Neural cell (in vitro differentiated cells): Measurements from ENCODE around the gene BANF1. TPM values are rescaled to one million over a fixed set of nuclear protein-coding genes. Genes with fewer than 3 reads are reported as not detected.

Experiments used
- H2AFZ ChIP-seq: fragments of 200-600, 300-800 bp; sonication (generic), shearing (Covaris generic); 2 replicates; pipeline ENCODE4 v1.6.0; 2014; ENCODE audit warnings: low read depth, mild to moderate bottlenecking, antibody characterized with exemption, low read length, moderate library complexity
- H3F3A ChIP-seq: fragments of 200-600 bp; shearing (Covaris generic); 2 replicates; pipeline ENCODE4 v1.6.1; 2016; ENCODE audit warnings: mild to moderate bottlenecking, moderate library complexity, mixed read lengths, antibody characterized with exemption, low read length; ENCODE audit not compliant: insufficient read depth, poor library complexity, severe bottlenecking
- H3K27ac ChIP-seq: fragments of 200-600, 300-800 bp; sonication (generic), shearing (Covaris generic); 2 replicates; pipeline ENCODE4 v1.5.1; 2014; ENCODE audit warnings: mild to moderate bottlenecking, low read length, moderate library complexity
- H3K27me3 ChIP-seq: fragments of 300-800, 200-600 bp; sonication (generic), shearing (Covaris generic); 2 replicates; pipeline ENCODE4 v1.6.0; 2014; ENCODE audit warnings: mild to moderate bottlenecking, low read depth, low read length, moderate library complexity; ENCODE audit not compliant: insufficient read depth
- H3K36me3 ChIP-seq: fragments of 300-800, 200-600 bp; sonication (generic), shearing (Covaris generic); 2 replicates; pipeline ENCODE4 v1.5.1; 2014; ENCODE audit warnings: mild to moderate bottlenecking, antibody characterized with exemption, low read length, moderate library complexity; ENCODE audit not compliant: insufficient read depth
- H3K4me2 ChIP-seq: fragments of 300-800, 200-600 bp; sonication (generic), shearing (Covaris generic); 2 replicates; pipeline ENCODE4 v1.6.0; 2014; ENCODE audit warnings: mild to moderate bottlenecking, low read length
- H3K4me3 ChIP-seq: fragments of 300-800, 200-600 bp; sonication (generic), shearing (Covaris generic); 2 replicates; pipeline ENCODE4 v1.5.1; 2014; ENCODE audit warnings: mild to moderate bottlenecking, low read length, moderate library complexity
- H3K79me2 ChIP-seq: fragments of 200-600 bp; shearing (Covaris generic); replicated peaks from 2 replicates; pipeline ENCODE4 v1.6.0; 2014; ENCODE audit warnings: mild to moderate bottlenecking, low read length, moderate library complexity; ENCODE audit not compliant: insufficient read depth
- H3K9ac ChIP-seq: fragments of 300-800, 200-600 bp; sonication (generic), shearing (Covaris generic); 2 replicates; pipeline ENCODE4 v1.6.1; 2016; ENCODE audit warnings: mild to moderate bottlenecking, low read length, mixed read lengths
- H3K9me2 ChIP-seq: fragments of 200-600 bp; shearing (Covaris generic); 2 replicates; pipeline ENCODE4 v1.6.1; 2016; ENCODE audit warnings: mild to moderate bottlenecking, low read length, mixed read lengths; ENCODE audit not compliant: insufficient read depth
- H3K9me3 ChIP-seq: fragments of 200-600, 300-800 bp; sonication (generic), shearing (Covaris generic); 2 replicates; pipeline ENCODE4 v1.6.1; 2016; ENCODE audit warnings: mild to moderate bottlenecking, mixed run types, low read length, moderate library complexity, mixed read lengths
- H4K20me1 ChIP-seq: fragments of 200-600 bp; shearing (Covaris generic); 2 replicates; pipeline ENCODE4 v1.6.1; 2016; ENCODE audit warnings: mild to moderate bottlenecking, mixed run types; ENCODE audit not compliant: insufficient read depth
- EP300 ChIP-seq: fragments of 450-650 bp; conservative IDR thresholded peaks from 2 replicates; pipeline ENCODE4 v1.6.1; 2014; ENCODE audit warnings: antibody characterized with exemption, mild to moderate bottlenecking, moderate library complexity; ENCODE audit not compliant: poor library complexity, severe bottlenecking
- EZH2 ChIP-seq: fragments of 200-600, 300-800 bp; shearing (Covaris generic), sonication (generic); IDR thresholded peaks from 2 replicates; pipeline ENCODE4 v1.6.1; 2014; ENCODE audit warnings: antibody characterized with exemption, low read length, borderline replicate concordance, mild to moderate bottlenecking; ENCODE audit not compliant: insufficient read depth, poor library complexity, severe bottlenecking
- MXI1 ChIP-seq: fragments of 450-650 bp; conservative IDR thresholded peaks from 2 replicates; pipeline ENCODE4 v1.6.1; 2014; ENCODE audit warnings: antibody characterized with exemption, mild to moderate bottlenecking; ENCODE audit not compliant: poor library complexity, severe bottlenecking
- POLR2AphosphoS5 ChIP-seq: IDR thresholded peaks from 2 replicates; pipeline ENCODE4 v1.6.1; 2012
- RAD21 ChIP-seq: fragments of 450-650 bp; conservative IDR thresholded peaks from 2 replicates; pipeline ENCODE4 v1.6.1; 2014; ENCODE audit warnings: antibody characterized with exemption, mild to moderate bottlenecking, moderate library complexity
- SMC3 ChIP-seq: fragments of 450-650 bp; conservative IDR thresholded peaks from 2 replicates; pipeline ENCODE4 v1.6.1; 2014; ENCODE audit warnings: antibody characterized with exemption, mild to moderate bottlenecking, moderate library complexity; ENCODE audit not compliant: poor library complexity
- TAF1 ChIP-seq: IDR thresholded peaks from 2 replicates; pipeline ENCODE4 v1.6.1; 2012; ENCODE audit warnings: low read depth
- polyA plus RNA-seq: library from polyadenylated mRNA; depleted of rRNA; stranded (reverse); fragments of >200 nt; gene quantifications from 2 replicates; pipeline ENCODE4 v1.2.3, GENCODE V29; 2014
- TF ChIP-seq, protein P1 (sequence below): IDR thresholded peaks from 2 replicates; pipeline ENCODE4 v1.6.1; 2012; ENCODE audit warnings: borderline replicate concordance
- TF ChIP-seq, protein P2 (sequence below): fragments of 450-650 bp; IDR thresholded peaks from 2 replicates; pipeline ENCODE4 v1.5.1; 2014; ENCODE audit warnings: antibody characterized with exemption, mild to moderate bottlenecking, moderate library complexity; ENCODE audit not compliant: poor library complexity, severe bottlenecking

BANF1 gene
- polyA plus RNA-seq, 1 donor from 2014 or later = 60.0 TPM

DNA sequence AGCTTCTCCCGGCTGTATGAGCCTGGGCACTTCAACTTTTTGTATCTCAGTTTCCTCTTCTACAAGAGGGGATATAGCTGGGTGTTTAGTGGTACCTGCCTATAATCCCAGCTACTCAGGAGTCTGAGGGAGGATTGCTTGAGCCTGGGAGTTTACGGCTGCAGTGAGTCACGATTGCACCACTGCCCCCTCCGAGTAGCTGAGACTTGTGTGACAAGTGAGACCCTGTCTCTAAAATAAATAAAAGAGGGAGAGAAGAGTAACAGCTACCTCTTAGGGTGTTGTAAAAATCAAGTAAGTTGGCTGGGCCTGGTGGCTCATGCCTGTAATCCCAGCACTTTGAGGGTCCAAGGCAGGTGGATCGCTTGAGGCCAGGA, 34.0 kb downstream of the BANF1 start:
- TF ChIP-seq EZH2 (no peak), EP300 (no peak), SMC3 (no peak), POLR2AphosphoS5 (no peak), TAF1 (no peak), MXI1 (no peak), RAD21 (no peak)
- TF ChIP-seq, protein P1, sequence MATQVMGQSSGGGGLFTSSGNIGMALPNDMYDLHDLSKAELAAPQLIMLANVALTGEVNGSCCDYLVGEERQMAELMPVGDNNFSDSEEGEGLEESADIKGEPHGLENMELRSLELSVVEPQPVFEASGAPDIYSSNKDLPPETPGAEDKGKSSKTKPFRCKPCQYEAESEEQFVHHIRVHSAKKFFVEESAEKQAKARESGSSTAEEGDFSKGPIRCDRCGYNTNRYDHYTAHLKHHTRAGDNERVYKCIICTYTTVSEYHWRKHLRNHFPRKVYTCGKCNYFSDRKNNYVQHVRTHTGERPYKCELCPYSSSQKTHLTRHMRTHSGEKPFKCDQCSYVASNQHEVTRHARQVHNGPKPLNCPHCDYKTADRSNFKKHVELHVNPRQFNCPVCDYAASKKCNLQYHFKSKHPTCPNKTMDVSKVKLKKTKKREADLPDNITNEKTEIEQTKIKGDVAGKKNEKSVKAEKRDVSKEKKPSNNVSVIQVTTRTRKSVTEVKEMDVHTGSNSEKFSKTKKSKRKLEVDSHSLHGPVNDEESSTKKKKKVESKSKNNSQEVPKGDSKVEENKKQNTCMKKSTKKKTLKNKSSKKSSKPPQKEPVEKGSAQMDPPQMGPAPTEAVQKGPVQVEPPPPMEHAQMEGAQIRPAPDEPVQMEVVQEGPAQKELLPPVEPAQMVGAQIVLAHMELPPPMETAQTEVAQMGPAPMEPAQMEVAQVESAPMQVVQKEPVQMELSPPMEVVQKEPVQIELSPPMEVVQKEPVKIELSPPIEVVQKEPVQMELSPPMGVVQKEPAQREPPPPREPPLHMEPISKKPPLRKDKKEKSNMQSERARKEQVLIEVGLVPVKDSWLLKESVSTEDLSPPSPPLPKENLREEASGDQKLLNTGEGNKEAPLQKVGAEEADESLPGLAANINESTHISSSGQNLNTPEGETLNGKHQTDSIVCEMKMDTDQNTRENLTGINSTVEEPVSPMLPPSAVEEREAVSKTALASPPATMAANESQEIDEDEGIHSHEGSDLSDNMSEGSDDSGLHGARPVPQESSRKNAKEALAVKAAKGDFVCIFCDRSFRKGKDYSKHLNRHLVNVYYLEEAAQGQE = no peak
- TF ChIP-seq, protein P2, sequence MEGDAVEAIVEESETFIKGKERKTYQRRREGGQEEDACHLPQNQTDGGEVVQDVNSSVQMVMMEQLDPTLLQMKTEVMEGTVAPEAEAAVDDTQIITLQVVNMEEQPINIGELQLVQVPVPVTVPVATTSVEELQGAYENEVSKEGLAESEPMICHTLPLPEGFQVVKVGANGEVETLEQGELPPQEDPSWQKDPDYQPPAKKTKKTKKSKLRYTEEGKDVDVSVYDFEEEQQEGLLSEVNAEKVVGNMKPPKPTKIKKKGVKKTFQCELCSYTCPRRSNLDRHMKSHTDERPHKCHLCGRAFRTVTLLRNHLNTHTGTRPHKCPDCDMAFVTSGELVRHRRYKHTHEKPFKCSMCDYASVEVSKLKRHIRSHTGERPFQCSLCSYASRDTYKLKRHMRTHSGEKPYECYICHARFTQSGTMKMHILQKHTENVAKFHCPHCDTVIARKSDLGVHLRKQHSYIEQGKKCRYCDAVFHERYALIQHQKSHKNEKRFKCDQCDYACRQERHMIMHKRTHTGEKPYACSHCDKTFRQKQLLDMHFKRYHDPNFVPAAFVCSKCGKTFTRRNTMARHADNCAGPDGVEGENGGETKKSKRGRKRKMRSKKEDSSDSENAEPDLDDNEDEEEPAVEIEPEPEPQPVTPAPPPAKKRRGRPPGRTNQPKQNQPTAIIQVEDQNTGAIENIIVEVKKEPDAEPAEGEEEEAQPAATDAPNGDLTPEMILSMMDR = no peak

DNA sequence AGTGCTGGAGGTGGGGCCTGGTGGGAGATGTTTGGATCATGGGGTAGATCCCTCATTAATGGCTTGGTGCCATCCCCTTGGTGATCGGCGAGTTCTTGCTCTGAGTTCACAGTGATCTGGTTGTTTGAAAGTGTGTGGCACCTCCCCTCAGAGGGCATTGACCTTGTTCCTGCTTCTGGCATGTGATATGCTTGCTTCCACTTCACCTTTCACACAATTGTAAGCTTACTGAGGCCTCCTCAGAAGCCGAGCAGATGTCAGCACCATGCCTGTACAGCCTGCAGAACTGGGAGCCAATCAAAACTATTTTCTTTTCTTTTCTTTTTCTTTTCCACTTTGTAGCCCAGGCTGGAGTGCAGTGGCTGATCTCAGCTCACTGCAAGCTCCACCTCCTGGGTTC, 35.0 kb downstream of the BANF1 start:
- Histone ChIP-seq H3K4me2 (no peak overlapping the region), H3F3A (no peaks in the 10 kb centered on the region), H3K79me2 (no peaks in the 10 kb centered on the region), H2AFZ (no peak overlapping the region), H3K27ac (no peak overlapping the region), H3K4me3 (no peak overlapping the region), H3K9me2 (no peaks in the 10 kb centered on the region), H4K20me1 (no peaks in the 10 kb centered on the region), H3K9ac (no peak overlapping the region), H3K9me3 (no peaks in the 10 kb centered on the region), H3K36me3 (no peaks in the 10 kb centered on the region), H3K27me3 (no peaks in the 10 kb centered on the region)
- TF ChIP-seq EZH2 (no peak), SMC3 (no peak), RAD21 (no peak), TAF1 (no peak), EP300 (no peak)
- TF ChIP-seq, protein P1 = no peak
- TF ChIP-seq, protein P2 = no peak

More for the DNA sequence above, 34.0 kb downstream of the BANF1 start:
- Histone ChIP-seq H3K79me2 (no peaks in the 10 kb centered on the region), H3K27ac (no peak overlapping the region), H3F3A (no peaks in the 10 kb centered on the region), H2AFZ (no peak overlapping the region), H3K4me3 (no peak overlapping the region), H3K27me3 (no peaks in the 10 kb centered on the region), H4K20me1 (no peaks in the 10 kb centered on the region), H3K4me2 (no peak overlapping the region), H3K9me3 (no peaks in the 10 kb centered on the region), H3K9me2 (no peaks in the 10 kb centered on the region), H3K36me3 (no peaks in the 10 kb centered on the region), H3K9ac (no peak overlapping the region)
